B cell (primary cell): ENCODE results near the gene CDKL4. TPM values are rescaled to one million over a fixed set of nuclear protein-coding genes. Genes with fewer than 3 reads are reported as not detected.

Source experiments
- ATAC-seq: fragments of 200-7000 bp; cut with Tn5 transposase; one replicate; pipeline ENCODE4 v1.10.0; 2021; ENCODE audit warnings: low read depth, mild to moderate bottlenecking, moderate number of reproducible peaks, moderate library complexity
- CTCF ChIA-PET: fragments of 350-600 bp; sonication (Branson Sonifier 250); formaldehyde crosslinking; loops from one replicate; lab custom pipeline; 2021; ENCODE audit warnings: antibody characterized with exemption, inconsistent platforms; lab: Charles Lee
- POLR2A ChIA-PET: fragments of 350-600 bp; sonication (Branson Sonifier 250); formaldehyde crosslinking; loops from one replicate; lab custom pipeline; 2021; ENCODE audit warnings: antibody characterized with exemption; lab: Charles Lee
- DNase-seq: peaks from one replicate; pipeline ENCODE4 v3.0.0; 2013
- H2AFZ ChIP-seq: 2 replicates; pipeline ENCODE4 v1.6.1; 2012; ENCODE audit warnings: mild to moderate bottlenecking, low read depth, low read length; ENCODE audit not compliant: insufficient read depth, poor library complexity, severe bottlenecking
- H3K27ac ChIP-seq, 2 donors: 1 replicate in 1 of 2; 2 replicates in 1 of 2; pipeline ENCODE4 v1.5.1; 2012 to 2013; ENCODE audit warnings: low read length in 2 of 2, mild to moderate bottlenecking in 2 of 2, moderate library complexity in 1 of 2
- H3K27me3 ChIP-seq, 4 experiments: fragments of 200-600 bp in 1 of 4; sonication (generic) in 1 of 4; replicated peaks in 1 of 4; 1 replicate in 2 of 4; 2 replicates in 2 of 4; pipeline versions ENCODE4 v1.6.1 to v1.7.0; 2013 to 2016; ENCODE audit warnings: low read length in 3 of 4, mild to moderate bottlenecking in 2 of 4, mixed read lengths in 1 of 4, moderate library complexity in 1 of 4; ENCODE audit not compliant: insufficient read depth in 4 of 4, control insufficient read depth in 3 of 4; ENCODE audit errors: control extremely low read depth in 1 of 4
- H3K36me3 ChIP-seq, 2 experiments: replicated peaks in 1 of 2; 1 replicate in 1 of 2; 2 replicates in 1 of 2; pipeline versions ENCODE4 v1.6.1 to v1.7.1; 2013; ENCODE audit warnings: low read length in 1 of 2; ENCODE audit not compliant: insufficient read depth in 2 of 2, control insufficient read depth in 1 of 2; ENCODE audit errors: control extremely low read depth in 1 of 2, extremely low read depth in 1 of 2
- H3K4me1 ChIP-seq, 2 donors: fragments of 200-600 bp in 1 of 2; sonication (generic) in 1 of 2; 1 replicate in 1 of 2; 2 replicates in 1 of 2; pipeline versions ENCODE4 v1.5.1 to v1.6.1; 2013 to 2017; ENCODE audit warnings: low read length in 2 of 2; ENCODE audit not compliant: control insufficient read depth in 2 of 2, insufficient read depth in 2 of 2
- H3K4me2 ChIP-seq: replicated peaks from 2 replicates; pipeline ENCODE3; 2012; ENCODE audit warnings: mild to moderate bottlenecking, low read depth, low read length; ENCODE audit not compliant: poor library complexity, severe bottlenecking
- H3K4me3 ChIP-seq, 5 experiments: fragments of 200-600 bp in 1 of 5; sonication (generic) in 1 of 5; 1 replicate in 3 of 5; 2 replicates in 2 of 5; pipeline versions ENCODE4 v1.5.1 to v1.7.0; 2011 to 2016; ENCODE audit warnings: low read length in 4 of 5, mild to moderate bottlenecking in 4 of 5, low read depth in 2 of 5, control low read depth in 1 of 5, moderate library complexity in 1 of 5; ENCODE audit not compliant: insufficient read depth in 1 of 5; ENCODE audit errors: control extremely low read depth in 1 of 5, extremely low read depth in 1 of 5
- H3K79me2 ChIP-seq: fragments of 200-600 bp; sonication (generic); one replicate; pipeline ENCODE4 v1.6.0; 2016; ENCODE audit warnings: low read length; ENCODE audit not compliant: control insufficient read depth, insufficient read depth
- H3K9ac ChIP-seq: fragments of 200-600 bp; sonication (generic); 2 replicates; pipeline ENCODE4 v1.6.1; 2017; ENCODE audit warnings: mild to moderate bottlenecking, low read length, moderate library complexity
- H3K9me3 ChIP-seq, 3 donors: one replicate each; pipeline versions ENCODE4 v1.6.1 to v1.7.1; 2013; ENCODE audit warnings: low read length in 2 of 3; ENCODE audit not compliant: control insufficient read depth in 2 of 3, insufficient read depth in 1 of 3; ENCODE audit errors: control extremely low read depth in 1 of 3
- H4K20me1 ChIP-seq: 2 replicates; pipeline ENCODE4 v1.6.0; 2012; ENCODE audit warnings: mild to moderate bottlenecking, low read length; ENCODE audit not compliant: insufficient read depth, control insufficient read depth, poor library complexity, severe bottlenecking
- H3K27ac Mint-ChIP-seq: one replicate; pipeline ENCODE4 v1.8.0; 2021; ENCODE audit warnings: mixed read lengths
- H3K27me3 Mint-ChIP-seq: one replicate; pipeline ENCODE4 v1.8.0; 2021; ENCODE audit warnings: mixed read lengths
- H3K4me1 Mint-ChIP-seq: one replicate; pipeline ENCODE4 v1.8.0; 2021; ENCODE audit warnings: mixed read lengths
- H3K4me3 Mint-ChIP-seq: one replicate; pipeline ENCODE4 v1.8.0; 2021; ENCODE audit warnings: mixed read lengths
- H3K9me3 Mint-ChIP-seq: one replicate; pipeline ENCODE4 v1.8.0; 2022; ENCODE audit warnings: mixed read lengths; ENCODE audit not compliant: insufficient read depth
- EZH2 ChIP-seq: IDR thresholded peaks from 2 replicates; pipeline ENCODE4 v1.6.1; 2012; ENCODE audit warnings: borderline replicate concordance, low read depth, mild to moderate bottlenecking, moderate library complexity, low read length; ENCODE audit not compliant: insufficient read depth, poor library complexity, severe bottlenecking
- WGBS: methylation state at CpG from one replicate; pipeline ENCODE4 v1.1.5; 2013; ENCODE audit warnings: missing lambda C conversion rate; ENCODE audit not compliant: insufficient coverage; 5-methylcytosine and 5-hydroxymethylcytosine counted together
- intact Hi-C: fragments of 100-400 bp; cut with micrococcal nuclease; formaldehyde crosslinking; loops from one replicate; pipeline ENCODE4 v1.10.0; 2022
- polyA minus RNA-seq: library from RNA; depleted of rRNA, polyadenylated mRNA; stranded (reverse); fragments of >200 nt; gene quantifications from 2 replicates; pipeline ENCODE4 v1.2.3, GENCODE V29; 2012
- polyA plus RNA-seq: library from polyadenylated mRNA; depleted of rRNA; stranded (reverse); fragments of >200 nt; gene quantifications from 2 replicates; pipeline ENCODE4 v1.2.3, GENCODE V29; 2012
- total RNA-seq, 2 donors: library from RNA; stranded (reverse); fragments of 120-200 nt in 1 of 2; gene quantifications; 1 replicate in 1 of 2; 2 replicates in 1 of 2; pipeline versions ENCODE4 v1.2.3 to v1.2.4, GENCODE V29; 2013 to 2022
- TF ChIP-seq, protein P1 (sequence below): fragments of 200-600 bp; IDR thresholded peaks from one replicate; pipeline ENCODE4 v1.8.0; 2022; ENCODE audit warnings: antibody characterized with exemption, mild to moderate bottlenecking

CDKL4 gene
- total RNA-seq (0.63 TPM in 1 of 2 replicates, not detected in the other), polyA plus RNA-seq (0.42 TPM in 1 of 2 replicates, not detected in the other), polyA minus RNA-seq (0.29 TPM in 1 of 2 replicates, not detected in the other)
- 0.28 TPM for total RNA-seq (2013)

DNA sequence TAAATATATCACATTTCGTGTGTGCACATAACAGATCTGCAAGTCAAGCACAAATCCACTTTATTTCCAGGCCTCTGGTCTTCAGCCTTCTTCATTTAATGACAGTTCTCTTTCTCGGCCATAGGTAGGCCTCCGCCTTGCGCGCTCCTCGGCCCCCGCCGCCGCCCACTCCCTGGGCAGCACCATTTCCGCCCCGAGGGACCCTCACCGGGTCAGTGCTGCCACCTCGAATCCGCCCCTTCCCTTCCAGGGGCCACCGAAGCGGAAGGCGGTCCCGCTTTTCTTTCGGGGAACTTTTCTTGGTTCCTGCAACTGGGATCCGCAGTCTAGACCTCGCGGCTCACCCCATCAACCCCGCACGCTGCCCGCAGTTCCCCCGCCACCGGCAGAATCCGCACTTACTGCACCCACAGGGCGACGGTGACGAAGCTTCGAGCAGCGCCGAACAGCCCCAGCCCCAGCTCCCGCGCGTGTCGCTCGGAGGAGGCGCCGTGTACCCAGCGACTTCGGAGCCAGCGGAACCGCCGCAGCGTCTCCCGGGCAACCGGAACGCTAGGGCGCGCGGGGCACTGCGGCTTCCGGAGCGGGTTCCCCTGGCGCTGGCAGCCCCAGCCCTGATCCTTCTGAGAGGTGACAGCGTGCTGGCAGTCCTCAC, at the start of gene CDKL4:
CDKL4 (minus strand) TSS at position 502 of the 655 bp plus-strand sequence.
- Histone ChIP-seq H2AFZ (peak within 1 kb of the TSS; percentile 87), H3K4me1 (peaks cover 0 to 10% of the 10 kb centered on the region in 2 donors), H3K9ac (peak within 1 kb of the TSS; percentile 61), H4K20me1 (no peaks in the 10 kb centered on the region), H3K9me3 (peaks cover 0 to 6% (median 0%) of the 10 kb centered on the region in 3 donors), H3K4me2 (peak within 1 kb of the TSS; percentile 87), H3K27me3 (no peaks in the 10 kb centered on the region), H3K27ac (peak within 1 kb of the TSS in 1 of 2 donors; percentile 46), H3K4me3 (peak within 1 kb of the TSS in 4 of 5 experiments; percentile 8 to 58 (median 54)), H3K79me2 (no peaks in the 10 kb centered on the region), H3K36me3 (peaks cover 0 to 2% of the 10 kb centered on the region in 2 experiments)
- ChIA-PET CTCF (interaction anchor here (1.7 kb wide), 1 partner anchor 486 kb away, joined by 8 read pairs; no protein-coding TSS in a partner anchor), POLR2A (no interaction called here)
- ATAC-seq (peak; percentile 75), DNase-seq (peak; percentile 37)
- Mint-ChIP-seq H3K9me3 (no peaks in the 10 kb centered on the region), H3K27me3 (no peaks in the 10 kb centered on the region), H3K27ac (peak within 1 kb of the TSS; percentile 74), H3K4me3 (peak within 1 kb of the TSS; percentile 93), H3K4me1 (peaks cover 22% of the 10 kb centered on the region)
- 76% methylated on average over 58 of the region's 58 CpGs for WGBS
- no peak for TF ChIP-seq EZH2
- TF ChIP-seq, protein P1, sequence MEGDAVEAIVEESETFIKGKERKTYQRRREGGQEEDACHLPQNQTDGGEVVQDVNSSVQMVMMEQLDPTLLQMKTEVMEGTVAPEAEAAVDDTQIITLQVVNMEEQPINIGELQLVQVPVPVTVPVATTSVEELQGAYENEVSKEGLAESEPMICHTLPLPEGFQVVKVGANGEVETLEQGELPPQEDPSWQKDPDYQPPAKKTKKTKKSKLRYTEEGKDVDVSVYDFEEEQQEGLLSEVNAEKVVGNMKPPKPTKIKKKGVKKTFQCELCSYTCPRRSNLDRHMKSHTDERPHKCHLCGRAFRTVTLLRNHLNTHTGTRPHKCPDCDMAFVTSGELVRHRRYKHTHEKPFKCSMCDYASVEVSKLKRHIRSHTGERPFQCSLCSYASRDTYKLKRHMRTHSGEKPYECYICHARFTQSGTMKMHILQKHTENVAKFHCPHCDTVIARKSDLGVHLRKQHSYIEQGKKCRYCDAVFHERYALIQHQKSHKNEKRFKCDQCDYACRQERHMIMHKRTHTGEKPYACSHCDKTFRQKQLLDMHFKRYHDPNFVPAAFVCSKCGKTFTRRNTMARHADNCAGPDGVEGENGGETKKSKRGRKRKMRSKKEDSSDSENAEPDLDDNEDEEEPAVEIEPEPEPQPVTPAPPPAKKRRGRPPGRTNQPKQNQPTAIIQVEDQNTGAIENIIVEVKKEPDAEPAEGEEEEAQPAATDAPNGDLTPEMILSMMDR = no peak
- intact Hi-C loops = no loop called here

DNA sequence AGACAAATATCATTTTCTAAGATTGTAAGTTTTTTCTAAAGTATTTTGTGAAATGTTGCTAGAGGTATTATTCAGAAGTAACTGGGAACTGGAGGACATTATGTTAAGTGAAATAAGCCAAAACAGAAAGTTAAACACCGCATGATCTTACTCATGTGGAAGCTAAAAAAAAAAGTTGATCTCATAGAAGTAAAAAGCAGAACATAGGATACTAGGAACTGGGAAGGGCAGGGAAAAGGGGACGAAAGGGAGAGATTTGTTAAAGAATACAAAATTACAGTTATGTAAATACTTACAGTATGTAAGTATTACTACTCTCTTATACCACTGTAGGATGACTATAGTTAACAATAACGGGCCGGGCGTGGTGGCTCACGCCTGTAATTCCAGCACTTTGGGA, 46.7 kb upstream of the CDKL4 start:
- DNase-seq = no peak
- no peak overlapping the region for H3K4me3 Mint-ChIP-seq
- POLR2A ChIA-PET = no interaction called here

More for the DNA sequence above, 46.7 kb upstream of the CDKL4 start:
- Histone ChIP-seq H3K9ac (no peak overlapping the region), H3K27ac (no peak overlapping the region), H4K20me1 (no peaks in the 10 kb centered on the region), H3K4me1 (no peaks in the 10 kb centered on the region), H3K27me3 (no peaks in the 10 kb centered on the region), H3K4me2 (no peak overlapping the region), H3K9me3 (no peaks in the 10 kb centered on the region), H3K36me3 (peaks cover 0 to 3% of the 10 kb centered on the region in 2 experiments), H3K79me2 (no peaks in the 10 kb centered on the region), H2AFZ (no peak overlapping the region), H3K4me3 (no peak overlapping the region)
- 100% methylated on average over 4 of the region's 6 CpGs for WGBS
- intact Hi-C loops = no loop called here
- H3K27me3 Mint-ChIP-seq = no peaks in the 10 kb centered on the region
- H3K27ac Mint-ChIP-seq = no peak overlapping the region
- no peaks in the 10 kb centered on the region for H3K9me3 Mint-ChIP-seq
- no peak for TF ChIP-seq EZH2
- TF ChIP-seq, protein P1 = no peak
- H3K4me1 Mint-ChIP-seq = peaks cover 2% of the 10 kb centered on the region
- CTCF ChIA-PET = interaction anchor here (0.7 kb wide), 1 partner anchor 446 kb away, joined by 4 read pairs; no protein-coding TSS in a partner anchor
- ATAC-seq = no peak
